Neural cell (in vitro differentiated cells): ENCODE data around the gene TAGAP. TPM values are rescaled to one million over a fixed set of nuclear protein-coding genes. Genes with fewer than 3 reads are reported as not detected.

Experiments used
- H2AFZ ChIP-seq: fragments of 200-600, 300-800 bp; sonication (generic), shearing (Covaris generic); 2 replicates; pipeline ENCODE4 v1.6.0; 2014; ENCODE audit warnings: low read depth, mild to moderate bottlenecking, antibody characterized with exemption, low read length, moderate library complexity
- H3F3A ChIP-seq: fragments of 200-600 bp; shearing (Covaris generic); 2 replicates; pipeline ENCODE4 v1.6.1; 2016; ENCODE audit warnings: mild to moderate bottlenecking, moderate library complexity, mixed read lengths, antibody characterized with exemption, low read length; ENCODE audit not compliant: insufficient read depth, poor library complexity, severe bottlenecking
- H3K27ac ChIP-seq: fragments of 200-600, 300-800 bp; sonication (generic), shearing (Covaris generic); 2 replicates; pipeline ENCODE4 v1.5.1; 2014; ENCODE audit warnings: mild to moderate bottlenecking, low read length, moderate library complexity
- H3K27me3 ChIP-seq: fragments of 300-800, 200-600 bp; sonication (generic), shearing (Covaris generic); 2 replicates; pipeline ENCODE4 v1.6.0; 2014; ENCODE audit warnings: mild to moderate bottlenecking, low read depth, low read length, moderate library complexity; ENCODE audit not compliant: insufficient read depth
- H3K36me3 ChIP-seq: fragments of 300-800, 200-600 bp; sonication (generic), shearing (Covaris generic); 2 replicates; pipeline ENCODE4 v1.5.1; 2014; ENCODE audit warnings: mild to moderate bottlenecking, antibody characterized with exemption, low read length, moderate library complexity; ENCODE audit not compliant: insufficient read depth
- H3K4me2 ChIP-seq: fragments of 300-800, 200-600 bp; sonication (generic), shearing (Covaris generic); 2 replicates; pipeline ENCODE4 v1.6.0; 2014; ENCODE audit warnings: mild to moderate bottlenecking, low read length
- H3K4me3 ChIP-seq: fragments of 300-800, 200-600 bp; sonication (generic), shearing (Covaris generic); 2 replicates; pipeline ENCODE4 v1.5.1; 2014; ENCODE audit warnings: mild to moderate bottlenecking, low read length, moderate library complexity
- H3K79me2 ChIP-seq: fragments of 200-600 bp; shearing (Covaris generic); replicated peaks from 2 replicates; pipeline ENCODE4 v1.6.0; 2014; ENCODE audit warnings: mild to moderate bottlenecking, low read length, moderate library complexity; ENCODE audit not compliant: insufficient read depth
- H3K9ac ChIP-seq: fragments of 300-800, 200-600 bp; sonication (generic), shearing (Covaris generic); 2 replicates; pipeline ENCODE4 v1.6.1; 2016; ENCODE audit warnings: mild to moderate bottlenecking, low read length, mixed read lengths
- H3K9me2 ChIP-seq: fragments of 200-600 bp; shearing (Covaris generic); 2 replicates; pipeline ENCODE4 v1.6.1; 2016; ENCODE audit warnings: mild to moderate bottlenecking, low read length, mixed read lengths; ENCODE audit not compliant: insufficient read depth
- H3K9me3 ChIP-seq: fragments of 200-600, 300-800 bp; sonication (generic), shearing (Covaris generic); 2 replicates; pipeline ENCODE4 v1.6.1; 2016; ENCODE audit warnings: mild to moderate bottlenecking, mixed run types, low read length, moderate library complexity, mixed read lengths
- H4K20me1 ChIP-seq: fragments of 200-600 bp; shearing (Covaris generic); 2 replicates; pipeline ENCODE4 v1.6.1; 2016; ENCODE audit warnings: mild to moderate bottlenecking, mixed run types; ENCODE audit not compliant: insufficient read depth
- EP300 ChIP-seq: fragments of 450-650 bp; conservative IDR thresholded peaks from 2 replicates; pipeline ENCODE4 v1.6.1; 2014; ENCODE audit warnings: antibody characterized with exemption, mild to moderate bottlenecking, moderate library complexity; ENCODE audit not compliant: poor library complexity, severe bottlenecking
- EZH2 ChIP-seq: fragments of 200-600, 300-800 bp; shearing (Covaris generic), sonication (generic); IDR thresholded peaks from 2 replicates; pipeline ENCODE4 v1.6.1; 2014; ENCODE audit warnings: antibody characterized with exemption, low read length, borderline replicate concordance, mild to moderate bottlenecking; ENCODE audit not compliant: insufficient read depth, poor library complexity, severe bottlenecking
- MXI1 ChIP-seq: fragments of 450-650 bp; conservative IDR thresholded peaks from 2 replicates; pipeline ENCODE4 v1.6.1; 2014; ENCODE audit warnings: antibody characterized with exemption, mild to moderate bottlenecking; ENCODE audit not compliant: poor library complexity, severe bottlenecking
- POLR2AphosphoS5 ChIP-seq: IDR thresholded peaks from 2 replicates; pipeline ENCODE4 v1.6.1; 2012
- RAD21 ChIP-seq: fragments of 450-650 bp; conservative IDR thresholded peaks from 2 replicates; pipeline ENCODE4 v1.6.1; 2014; ENCODE audit warnings: antibody characterized with exemption, mild to moderate bottlenecking, moderate library complexity
- REST ChIP-seq: IDR thresholded peaks from 2 replicates; pipeline ENCODE4 v1.6.1; 2012; ENCODE audit warnings: borderline replicate concordance
- SMC3 ChIP-seq: fragments of 450-650 bp; conservative IDR thresholded peaks from 2 replicates; pipeline ENCODE4 v1.6.1; 2014; ENCODE audit warnings: antibody characterized with exemption, mild to moderate bottlenecking, moderate library complexity; ENCODE audit not compliant: poor library complexity
- TAF1 ChIP-seq: IDR thresholded peaks from 2 replicates; pipeline ENCODE4 v1.6.1; 2012; ENCODE audit warnings: low read depth
- polyA plus RNA-seq: library from polyadenylated mRNA; depleted of rRNA; stranded (reverse); fragments of >200 nt; gene quantifications from 2 replicates; pipeline ENCODE4 v1.2.3, GENCODE V29; 2014
- TF ChIP-seq, protein P1 (sequence below): fragments of 450-650 bp; IDR thresholded peaks from 2 replicates; pipeline ENCODE4 v1.5.1; 2014; ENCODE audit warnings: antibody characterized with exemption, mild to moderate bottlenecking, moderate library complexity; ENCODE audit not compliant: poor library complexity, severe bottlenecking

Gene TAGAP
- polyA plus RNA-seq, 1 donor from 2014 or later: not detected

- no peak overlapping the region for H3K4me3 ChIP-seq
- H3K9ac ChIP-seq: no peak overlapping the region
- no peaks in the 10 kb centered on the region for H3K27me3 ChIP-seq
- H3K36me3 ChIP-seq: no peaks in the 10 kb centered on the region
- TF ChIP-seq TAF1: no peak
- TF ChIP-seq POLR2AphosphoS5: no peak
- no peak for TF ChIP-seq EZH2
- H3F3A ChIP-seq: no peaks in the 10 kb centered on the region
- no peak overlapping the region for H3K27ac ChIP-seq
- H3K9me3 ChIP-seq: no peaks in the 10 kb centered on the region
- H3K4me2 ChIP-seq: no peak overlapping the region
- no peaks in the 10 kb centered on the region for H3K9me2 ChIP-seq
- no peaks in the 10 kb centered on the region for H3K79me2 ChIP-seq
- no peaks in the 10 kb centered on the region for H4K20me1 ChIP-seq
- H2AFZ ChIP-seq: no peak overlapping the region
Measured at GRCh38 chr6:159086033-159086618, 41.3 kb upstream of the TAGAP start.

GRCh38 chr6:159085396-159085895, 40.7 kb upstream of the TAGAP start:
- no peaks in the 10 kb centered on the region for H3K9me2 ChIP-seq
- no peak overlapping the region for H2AFZ ChIP-seq
- H3K4me3 ChIP-seq: no peak overlapping the region
- no peaks in the 10 kb centered on the region for H3K79me2 ChIP-seq
- H3K27ac ChIP-seq: no peak overlapping the region
- H3K9ac ChIP-seq: no peak overlapping the region
- H3K4me2 ChIP-seq: no peak overlapping the region
- no peaks in the 10 kb centered on the region for H3K27me3 ChIP-seq
- H3K9me3 ChIP-seq: no peaks in the 10 kb centered on the region
- no peaks in the 10 kb centered on the region for H3K36me3 ChIP-seq
- no peaks in the 10 kb centered on the region for H4K20me1 ChIP-seq
- TF ChIP-seq MXI1: no peak
- no peak for TF ChIP-seq POLR2AphosphoS5
- no peak for TF ChIP-seq EP300
- no peak for TF ChIP-seq SMC3
- no peak for TF ChIP-seq RAD21
- TF ChIP-seq, protein P1, sequence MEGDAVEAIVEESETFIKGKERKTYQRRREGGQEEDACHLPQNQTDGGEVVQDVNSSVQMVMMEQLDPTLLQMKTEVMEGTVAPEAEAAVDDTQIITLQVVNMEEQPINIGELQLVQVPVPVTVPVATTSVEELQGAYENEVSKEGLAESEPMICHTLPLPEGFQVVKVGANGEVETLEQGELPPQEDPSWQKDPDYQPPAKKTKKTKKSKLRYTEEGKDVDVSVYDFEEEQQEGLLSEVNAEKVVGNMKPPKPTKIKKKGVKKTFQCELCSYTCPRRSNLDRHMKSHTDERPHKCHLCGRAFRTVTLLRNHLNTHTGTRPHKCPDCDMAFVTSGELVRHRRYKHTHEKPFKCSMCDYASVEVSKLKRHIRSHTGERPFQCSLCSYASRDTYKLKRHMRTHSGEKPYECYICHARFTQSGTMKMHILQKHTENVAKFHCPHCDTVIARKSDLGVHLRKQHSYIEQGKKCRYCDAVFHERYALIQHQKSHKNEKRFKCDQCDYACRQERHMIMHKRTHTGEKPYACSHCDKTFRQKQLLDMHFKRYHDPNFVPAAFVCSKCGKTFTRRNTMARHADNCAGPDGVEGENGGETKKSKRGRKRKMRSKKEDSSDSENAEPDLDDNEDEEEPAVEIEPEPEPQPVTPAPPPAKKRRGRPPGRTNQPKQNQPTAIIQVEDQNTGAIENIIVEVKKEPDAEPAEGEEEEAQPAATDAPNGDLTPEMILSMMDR: no peak
- no peak for TF ChIP-seq EZH2
- no peak for TF ChIP-seq TAF1
- no peak for TF ChIP-seq REST
- no peaks in the 10 kb centered on the region for H3F3A ChIP-seq
